Kidney (tissue), 14 donors: ENCODE measurements around the gene SPACA4. TPM values are rescaled to one million over a fixed set of nuclear protein-coding genes. Genes with fewer than 3 reads are reported as not detected.

Experiments
- DNase-seq, 5 donors: peaks; one replicate each; pipeline ENCODE4 v3.0.0-alpha.2; 2013 to 2020
- FAIRE-seq: peaks from 2 replicates; lab custom pipeline; 2012; peaks lifted over from hg19 to GRCh38; lab: Jason Lieb, UNC
- H3K27ac ChIP-seq, 2 donors: one replicate each; pipeline ENCODE4 v1.7.0; 2013; ENCODE audit warnings: low read depth in 2 of 2, low read length in 2 of 2, inconsistent platforms in 1 of 2
- H3K27me3 ChIP-seq: one replicate; pipeline ENCODE4 v1.7.1; 2013; ENCODE audit warnings: low read length, inconsistent platforms; ENCODE audit not compliant: control insufficient read depth, insufficient read depth
- H3K36me3 ChIP-seq, 3 donors: one replicate each; pipeline versions ENCODE4 v1.7.0 to v1.7.1; 2013; ENCODE audit warnings: low read length in 3 of 3, control low read depth in 1 of 3, inconsistent platforms in 1 of 3; ENCODE audit not compliant: insufficient read depth in 3 of 3, control insufficient read depth in 2 of 3
- H3K4me1 ChIP-seq, 3 donors: one replicate each; pipeline versions ENCODE4 v1.7.0 to v1.7.1; 2013; ENCODE audit warnings: low read length in 3 of 3, inconsistent platforms in 1 of 3, low read depth in 1 of 3; ENCODE audit not compliant: control insufficient read depth in 2 of 3, insufficient read depth in 2 of 3
- H3K4me3 ChIP-seq, 3 donors: one replicate each; pipeline versions ENCODE4 v1.7.0 to v1.8.1; 2013; ENCODE audit warnings: low read length in 3 of 3, control low read depth in 1 of 3, inconsistent platforms in 1 of 3
- H3K9ac ChIP-seq, 3 donors: one replicate each; pipeline versions ENCODE4 v1.7.0 to v1.7.1; 2013; ENCODE audit warnings: low read length in 3 of 3, control low read depth in 1 of 3, inconsistent platforms in 1 of 3
- H3K9me3 ChIP-seq, 3 donors: one replicate each; pipeline versions ENCODE4 v1.7.0 to v1.7.1; 2013; ENCODE audit warnings: low read length in 3 of 3, control low read depth in 1 of 3, inconsistent platforms in 1 of 3; ENCODE audit not compliant: control insufficient read depth in 2 of 3, insufficient read depth in 1 of 3
- CTCF ChIP-seq: IDR thresholded peaks from 3 replicates; pipeline ENCODE4 v1.5.1; 2012; ENCODE audit warnings: mild to moderate bottlenecking, moderate library complexity, borderline replicate concordance; ENCODE audit not compliant: insufficient read depth; ENCODE audit errors: extremely low read depth
- intact Hi-C: fragments of 100-400 bp; cut with DNase I; formaldehyde crosslinking; loops from one replicate; pipeline ENCODE4 v1.11.1; 2022
- polyA plus RNA-seq: library from polyadenylated mRNA; stranded (reverse); fragments of 350-450 nt; fragmentation: Illumina TruSeq; extraction: RNeasy Lipid Tissue Mini Kit (QIAGEN cat#74804); gene quantifications from one replicate; pipeline ENCODE4 v1.2.3, GENCODE V29; 2014; ENCODE audit warnings: low read depth, low replicate concordance; ENCODE audit not compliant: insufficient read depth
- total RNA-seq: library from RNA; stranded (reverse); fragmentation: NEBNext Ultra II Directional; extraction: Animal tissue kit (Norgen Biotek cat#: 25700); gene quantifications from one replicate; pipeline ENCODE4 v1.2.1, GENCODE V29; 2021
- donor health status: control.
- donor health status: control.
- donor health status: control.
- donor health status: control.
- donor health status: control.
- donor health status: DM: yes; HTN: yes; CAD: no.
- donor health status: Normal renal cell carcinoma (clear cell type).

Gene SPACA4
- total and polyA plus RNA-seq, 2 donors from 2014 or later: not detected

- FAIRE-seq (no peak), DNase-seq (no peak)
- H3K36me3 ChIP-seq: no peaks in the 10 kb centered on the region
- no peak overlapping the region for H3K9ac ChIP-seq
- no peak for TF ChIP-seq CTCF
- no peaks in the 10 kb centered on the region for H3K9me3 ChIP-seq
- H3K27ac ChIP-seq: no peak overlapping the region
- H3K4me1 ChIP-seq: peaks cover 0 to 7% (median 0%) of the 10 kb centered on the region in 3 donors
- intact Hi-C loops: no loop called here
- H3K4me3 ChIP-seq: no peak overlapping the region
- H3K27me3 ChIP-seq: no peaks in the 10 kb centered on the region
These were observed 46.4 kb upstream of the SPACA4 start for GRCh38 chr19:48560095-48560530.

GRCh38 chr19:48561412-48561811, 45.1 kb upstream of the SPACA4 start:
- no peak for TF ChIP-seq CTCF

GRCh38 chr19:48565090-48565489, 41.5 kb upstream of the SPACA4 start:
- Histone ChIP-seq H3K9me3 (no peaks in the 10 kb centered on the region), H3K4me3 (no peak overlapping the region)

More at GRCh38 chr19:48561412-48561811, 45.1 kb upstream of the SPACA4 start:
- no peaks in the 10 kb centered on the region for H3K27me3 ChIP-seq
- H3K27ac ChIP-seq: no peak overlapping the region
- FAIRE-seq (no peak), DNase-seq (peak in 1 of 5 donors; percentile 18)
- no peak overlapping the region for H3K4me3 ChIP-seq
- intact Hi-C loops: no loop called here
- H3K9ac ChIP-seq: no peak overlapping the region
- H3K9me3 ChIP-seq: no peaks in the 10 kb centered on the region
- peaks cover 0 to 7% (median 0%) of the 10 kb centered on the region in 3 donors for H3K4me1 ChIP-seq
- H3K36me3 ChIP-seq: no peaks in the 10 kb centered on the region

More at GRCh38 chr19:48565090-48565489, 41.5 kb upstream of the SPACA4 start:
- no peaks in the 10 kb centered on the region for H3K36me3 ChIP-seq
- DNase-seq (no peak), FAIRE-seq (no peak)
- H3K4me1 ChIP-seq: peaks cover 0 to 4% (median 0%) of the 10 kb centered on the region in 3 donors
- H3K27me3 ChIP-seq: no peaks in the 10 kb centered on the region
- intact Hi-C loops: no loop called here
- no peak overlapping the region for H3K9ac ChIP-seq
- H3K27ac ChIP-seq: no peak overlapping the region
- TF ChIP-seq CTCF: no peak
